AG04449 (cell line): Measurements from ENCODE around the gene RPS18.
"Not testable (repeated sequence)": the region's sequence is repeated elsewhere in the genome, so short reads cannot be mapped to it uniquely, and the experiment has no call there.

Source experiments
- CTCF ChIA-PET: fragments of 350-600 bp; formaldehyde crosslinking; extraction: SDS; loops from one replicate; lab custom pipeline; 2021; ENCODE audit warnings: antibody characterized with exemption; lab: Yijun Ruan, JAX
- POLR2A ChIA-PET: fragments of 400-600, 350-600 bp; formaldehyde crosslinking; extraction: SDS; loops from one replicate; lab custom pipeline; 2020; ENCODE audit warnings: antibody characterized with exemption, inconsistent platforms; lab: Yijun Ruan, JAX
- DNase-seq: peaks from one replicate; pipeline ENCODE4 v3.0.0-alpha.2; 2010; ENCODE audit warnings: low read depth, low spot score
- H3K4me3 ChIP-seq: 2 replicates; pipeline ENCODE4 v1.5.1; 2011; ENCODE audit warnings: low read depth, mild to moderate bottlenecking, control low read depth, low read length
- CTCF ChIP-seq: IDR thresholded peaks from one replicate; pipeline ENCODE4 v1.5.1; 2011; ENCODE audit warnings: mild to moderate bottlenecking, moderate library complexity, low read length, control low read depth, inconsistent platforms; ENCODE audit not compliant: insufficient read depth; ENCODE audit errors: missing control alignments

The RPS18 gene

GRCh38 chr6:33259032-33259431, 12.8 kb upstream of the RPS18 start:
- no peak for TF ChIP-seq CTCF
- H3K4me3 ChIP-seq = no peak overlapping the region
- no peak for DNase-seq
- ChIA-PET CTCF (interaction anchor here (1.1 kb wide), 3 partner anchors 10 to 98 kb away, joined by 4 to 6 read pairs (median 5); partner anchors contain the start of gene VPS52), POLR2A (interaction anchor here (1.8 kb wide), 1 partner anchor 287 kb away, joined by 6 read pairs; no protein-coding TSS in a partner anchor)

- CTCF ChIA-PET = interaction anchor here (0.7 to 3.8 kb wide), 2 partner anchors 14 to 113 kb away, joined by 3 to 33 read pairs; no protein-coding TSS in a partner anchor
- DNase-seq, POLR2A ChIA-PET, H3K4me3 ChIP-seq: not testable (repeated sequence)
These were observed 9.4 kb upstream of the RPS18 start for GRCh38 chr6:33262490-33262889.

- ChIA-PET POLR2A (interaction anchor here (0.9 kb wide), 1 partner anchor 8 kb away, joined by 4 read pairs; the partner anchor contains the start of genes RPS18 and VPS52), CTCF (interaction anchor here (1.5 kb wide), 1 partner anchor 12 kb away, joined by 4 read pairs; no protein-coding TSS in a partner anchor)
- H3K4me3 ChIP-seq = no peak overlapping the region
- no peak for TF ChIP-seq CTCF
- no peak for DNase-seq
These were observed 7.9 kb upstream of the RPS18 start for GRCh38 chr6:33264015-33264414.

DNA sequence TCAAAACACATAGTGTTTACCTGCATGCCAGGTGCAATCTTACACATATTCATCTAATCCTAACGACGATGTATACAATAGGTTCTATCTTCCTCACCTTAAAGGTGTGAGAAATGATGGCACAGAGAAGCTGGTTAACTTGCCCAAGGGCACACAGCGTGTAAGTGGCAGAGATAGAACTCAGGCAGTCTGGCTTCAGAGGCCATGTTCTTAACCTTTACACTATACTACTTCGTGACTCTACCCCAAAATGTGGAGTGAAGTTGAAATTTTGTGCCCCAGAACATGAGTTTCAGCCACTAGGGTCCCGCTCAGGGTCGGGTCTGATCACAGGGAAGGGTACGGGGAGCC, 783 bp upstream of the RPS18 start:
- peak overlapping the region; percentile 86 for H3K4me3 ChIP-seq
- no peak for TF ChIP-seq CTCF
- ChIA-PET CTCF (interaction anchor here (1.1 to 4.4 kb wide), 7 partner anchors 11 to 74 kb away, joined by 3 to 29 read pairs (median 4); partner anchors contain the start of genes PFDN6 and WDR46), POLR2A (interaction anchor here (1.1 to 1.9 kb wide), 7 partner anchors 10 to 1075 kb away, joined by 3 to 37 read pairs (median 11); partner anchors contain the start of genes PFDN6, RGL2 and WDR46)
- no peak for DNase-seq

GRCh38 chr6:33272275-33273128, 627 bp downstream of the RPS18 start:
- TF ChIP-seq CTCF = no peak
- ChIA-PET CTCF (interaction anchor here (1.2 to 4.4 kb wide), 4 partner anchors 17 to 75 kb away, joined by 3 to 29 read pairs (median 8); partner anchors contain the start of genes PFDN6 and WDR46), POLR2A (interaction anchor here (0.6 to 1.9 kb wide), 12 partner anchors 9 to 1539 kb away, joined by 3 to 37 read pairs (median 6); partner anchors contain the start of genes PFDN6, RGL2 and WDR46)
- H3K4me3 ChIP-seq = peak overlapping the region; percentile 93
- no peak for DNase-seq

DNA sequence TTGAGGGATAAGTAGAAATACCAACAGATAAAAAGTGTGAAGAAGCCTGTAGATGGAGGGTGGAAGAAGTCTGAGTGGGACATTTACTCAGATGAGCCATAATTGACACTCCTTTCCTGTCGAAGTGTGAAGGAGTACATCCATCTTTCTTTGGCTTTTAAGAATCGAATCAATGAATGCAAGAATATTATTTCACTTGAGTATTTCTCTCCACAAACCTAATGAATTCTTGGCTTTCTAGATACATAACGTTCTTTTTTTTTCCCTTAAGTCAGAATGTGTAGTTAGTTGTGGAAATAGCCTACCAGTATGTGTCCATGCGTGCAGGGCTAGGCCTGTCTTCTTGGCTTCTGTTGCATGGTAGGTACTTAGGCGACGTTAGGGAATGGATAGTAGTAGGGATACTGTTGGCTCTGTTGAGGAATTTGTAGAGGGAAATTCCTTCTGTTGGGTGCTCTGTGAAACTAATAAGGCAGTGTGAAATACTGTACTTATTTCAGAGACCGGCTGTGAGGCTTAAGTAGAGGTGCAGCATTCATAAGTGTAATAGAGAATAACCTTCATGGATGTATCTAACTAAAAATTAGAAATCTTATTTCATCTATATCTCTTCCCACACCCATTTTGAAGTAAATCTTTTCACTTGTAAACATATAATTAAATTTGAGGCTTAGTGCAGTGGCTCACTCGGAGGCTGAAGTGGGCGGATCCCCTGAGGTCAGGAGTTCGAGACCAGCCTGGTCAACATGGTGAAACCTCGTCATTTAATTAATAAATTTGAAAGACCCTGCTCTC, 1.5 kb downstream of the RPS18 start:
- ChIA-PET CTCF (interaction anchor here (4.4 kb wide), 1 partner anchor 23 kb away, joined by 29 read pairs; no protein-coding TSS in a partner anchor), POLR2A (no interaction called here)
- DNase-seq = no peak

More for the DNA sequence above, 1.5 kb downstream of the RPS18 start:
- TF ChIP-seq CTCF = no peak
- peak overlapping the region; percentile 93 for H3K4me3 ChIP-seq
